ENCODE measurements around the gene CNFN. TPM values are rescaled to one million over a fixed set of nuclear protein-coding genes. Genes with fewer than 3 reads are reported as not detected.

Gene CNFN
- total and polyA plus RNA-seq, 2 experiments from 2014 or later = 6.7 to 54.5 TPM

DNA sequence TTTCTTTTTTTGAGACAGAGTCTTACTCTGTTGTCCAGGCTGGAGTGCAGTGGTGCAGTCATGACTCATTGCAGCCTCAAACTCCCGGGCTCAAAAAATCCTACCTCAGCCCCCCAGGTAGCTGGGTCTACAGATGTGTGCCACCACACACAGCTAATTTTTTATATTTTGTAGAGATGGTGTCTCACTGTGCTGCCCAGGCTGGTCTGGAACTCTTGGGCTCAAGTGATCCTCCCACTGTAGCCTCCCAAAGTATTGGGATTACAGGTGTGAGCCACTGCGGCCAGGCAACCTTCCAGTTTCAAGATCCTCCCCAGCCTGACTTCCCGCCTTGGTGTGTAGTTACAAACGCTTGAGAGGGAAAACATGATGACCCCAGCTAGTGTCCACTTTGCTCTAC is 22.2 kb downstream of the CNFN start:
- TF ChIP-seq, protein P1, sequence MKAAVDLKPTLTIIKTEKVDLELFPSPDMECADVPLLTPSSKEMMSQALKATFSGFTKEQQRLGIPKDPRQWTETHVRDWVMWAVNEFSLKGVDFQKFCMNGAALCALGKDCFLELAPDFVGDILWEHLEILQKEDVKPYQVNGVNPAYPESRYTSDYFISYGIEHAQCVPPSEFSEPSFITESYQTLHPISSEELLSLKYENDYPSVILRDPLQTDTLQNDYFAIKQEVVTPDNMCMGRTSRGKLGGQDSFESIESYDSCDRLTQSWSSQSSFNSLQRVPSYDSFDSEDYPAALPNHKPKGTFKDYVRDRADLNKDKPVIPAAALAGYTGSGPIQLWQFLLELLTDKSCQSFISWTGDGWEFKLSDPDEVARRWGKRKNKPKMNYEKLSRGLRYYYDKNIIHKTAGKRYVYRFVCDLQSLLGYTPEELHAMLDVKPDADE (IDR thresholded peaks at IDR 0.05) = no peak
- no peak for TF ChIP-seq NANOG (IDR thresholded peaks at IDR 0.05; ENCODE audit: borderline replicate concordance)
- no peak for TF ChIP-seq STAT1 (IDR thresholded peaks at IDR 0.05; ENCODE audit: unreplicated experiment)
- TF ChIP-seq ZNF114 (CRISPR knock-in tag; IDR thresholded peaks at IDR 0.05) = no peak
- no peak for TF ChIP-seq EZH2 (IDR thresholded peaks at IDR 0.05; ENCODE audit: low read depth, unreplicated experiment)
- no peak for TF ChIP-seq EZH2phosphoT487 (IDR thresholded peaks at IDR 0.05; ENCODE audit: unreplicated experiment)
- TF ChIP-seq, protein P2, sequence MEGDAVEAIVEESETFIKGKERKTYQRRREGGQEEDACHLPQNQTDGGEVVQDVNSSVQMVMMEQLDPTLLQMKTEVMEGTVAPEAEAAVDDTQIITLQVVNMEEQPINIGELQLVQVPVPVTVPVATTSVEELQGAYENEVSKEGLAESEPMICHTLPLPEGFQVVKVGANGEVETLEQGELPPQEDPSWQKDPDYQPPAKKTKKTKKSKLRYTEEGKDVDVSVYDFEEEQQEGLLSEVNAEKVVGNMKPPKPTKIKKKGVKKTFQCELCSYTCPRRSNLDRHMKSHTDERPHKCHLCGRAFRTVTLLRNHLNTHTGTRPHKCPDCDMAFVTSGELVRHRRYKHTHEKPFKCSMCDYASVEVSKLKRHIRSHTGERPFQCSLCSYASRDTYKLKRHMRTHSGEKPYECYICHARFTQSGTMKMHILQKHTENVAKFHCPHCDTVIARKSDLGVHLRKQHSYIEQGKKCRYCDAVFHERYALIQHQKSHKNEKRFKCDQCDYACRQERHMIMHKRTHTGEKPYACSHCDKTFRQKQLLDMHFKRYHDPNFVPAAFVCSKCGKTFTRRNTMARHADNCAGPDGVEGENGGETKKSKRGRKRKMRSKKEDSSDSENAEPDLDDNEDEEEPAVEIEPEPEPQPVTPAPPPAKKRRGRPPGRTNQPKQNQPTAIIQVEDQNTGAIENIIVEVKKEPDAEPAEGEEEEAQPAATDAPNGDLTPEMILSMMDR (conservative IDR thresholded peaks at IDR 0.05; ENCODE audit: low read depth in 2 of 2) = no peak
- TF ChIP-seq, protein P3, sequence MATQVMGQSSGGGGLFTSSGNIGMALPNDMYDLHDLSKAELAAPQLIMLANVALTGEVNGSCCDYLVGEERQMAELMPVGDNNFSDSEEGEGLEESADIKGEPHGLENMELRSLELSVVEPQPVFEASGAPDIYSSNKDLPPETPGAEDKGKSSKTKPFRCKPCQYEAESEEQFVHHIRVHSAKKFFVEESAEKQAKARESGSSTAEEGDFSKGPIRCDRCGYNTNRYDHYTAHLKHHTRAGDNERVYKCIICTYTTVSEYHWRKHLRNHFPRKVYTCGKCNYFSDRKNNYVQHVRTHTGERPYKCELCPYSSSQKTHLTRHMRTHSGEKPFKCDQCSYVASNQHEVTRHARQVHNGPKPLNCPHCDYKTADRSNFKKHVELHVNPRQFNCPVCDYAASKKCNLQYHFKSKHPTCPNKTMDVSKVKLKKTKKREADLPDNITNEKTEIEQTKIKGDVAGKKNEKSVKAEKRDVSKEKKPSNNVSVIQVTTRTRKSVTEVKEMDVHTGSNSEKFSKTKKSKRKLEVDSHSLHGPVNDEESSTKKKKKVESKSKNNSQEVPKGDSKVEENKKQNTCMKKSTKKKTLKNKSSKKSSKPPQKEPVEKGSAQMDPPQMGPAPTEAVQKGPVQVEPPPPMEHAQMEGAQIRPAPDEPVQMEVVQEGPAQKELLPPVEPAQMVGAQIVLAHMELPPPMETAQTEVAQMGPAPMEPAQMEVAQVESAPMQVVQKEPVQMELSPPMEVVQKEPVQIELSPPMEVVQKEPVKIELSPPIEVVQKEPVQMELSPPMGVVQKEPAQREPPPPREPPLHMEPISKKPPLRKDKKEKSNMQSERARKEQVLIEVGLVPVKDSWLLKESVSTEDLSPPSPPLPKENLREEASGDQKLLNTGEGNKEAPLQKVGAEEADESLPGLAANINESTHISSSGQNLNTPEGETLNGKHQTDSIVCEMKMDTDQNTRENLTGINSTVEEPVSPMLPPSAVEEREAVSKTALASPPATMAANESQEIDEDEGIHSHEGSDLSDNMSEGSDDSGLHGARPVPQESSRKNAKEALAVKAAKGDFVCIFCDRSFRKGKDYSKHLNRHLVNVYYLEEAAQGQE (IDR thresholded peaks at IDR 0.05; ENCODE audit: unreplicated experiment) = no peak
- no peak for TF ChIP-seq ZNF331 (CRISPR knock-in tag; IDR thresholded peaks at IDR 0.05; ENCODE audit: low read depth)
- no peak for TF ChIP-seq JUNB (IDR thresholded peaks at IDR 0.05; ENCODE audit: unreplicated experiment)
- no peak for TF ChIP-seq CREB1 (CRISPR knock-in tag; IDR thresholded peaks at IDR 0.05; ENCODE audit: low read depth)
- TF ChIP-seq, protein P4, sequence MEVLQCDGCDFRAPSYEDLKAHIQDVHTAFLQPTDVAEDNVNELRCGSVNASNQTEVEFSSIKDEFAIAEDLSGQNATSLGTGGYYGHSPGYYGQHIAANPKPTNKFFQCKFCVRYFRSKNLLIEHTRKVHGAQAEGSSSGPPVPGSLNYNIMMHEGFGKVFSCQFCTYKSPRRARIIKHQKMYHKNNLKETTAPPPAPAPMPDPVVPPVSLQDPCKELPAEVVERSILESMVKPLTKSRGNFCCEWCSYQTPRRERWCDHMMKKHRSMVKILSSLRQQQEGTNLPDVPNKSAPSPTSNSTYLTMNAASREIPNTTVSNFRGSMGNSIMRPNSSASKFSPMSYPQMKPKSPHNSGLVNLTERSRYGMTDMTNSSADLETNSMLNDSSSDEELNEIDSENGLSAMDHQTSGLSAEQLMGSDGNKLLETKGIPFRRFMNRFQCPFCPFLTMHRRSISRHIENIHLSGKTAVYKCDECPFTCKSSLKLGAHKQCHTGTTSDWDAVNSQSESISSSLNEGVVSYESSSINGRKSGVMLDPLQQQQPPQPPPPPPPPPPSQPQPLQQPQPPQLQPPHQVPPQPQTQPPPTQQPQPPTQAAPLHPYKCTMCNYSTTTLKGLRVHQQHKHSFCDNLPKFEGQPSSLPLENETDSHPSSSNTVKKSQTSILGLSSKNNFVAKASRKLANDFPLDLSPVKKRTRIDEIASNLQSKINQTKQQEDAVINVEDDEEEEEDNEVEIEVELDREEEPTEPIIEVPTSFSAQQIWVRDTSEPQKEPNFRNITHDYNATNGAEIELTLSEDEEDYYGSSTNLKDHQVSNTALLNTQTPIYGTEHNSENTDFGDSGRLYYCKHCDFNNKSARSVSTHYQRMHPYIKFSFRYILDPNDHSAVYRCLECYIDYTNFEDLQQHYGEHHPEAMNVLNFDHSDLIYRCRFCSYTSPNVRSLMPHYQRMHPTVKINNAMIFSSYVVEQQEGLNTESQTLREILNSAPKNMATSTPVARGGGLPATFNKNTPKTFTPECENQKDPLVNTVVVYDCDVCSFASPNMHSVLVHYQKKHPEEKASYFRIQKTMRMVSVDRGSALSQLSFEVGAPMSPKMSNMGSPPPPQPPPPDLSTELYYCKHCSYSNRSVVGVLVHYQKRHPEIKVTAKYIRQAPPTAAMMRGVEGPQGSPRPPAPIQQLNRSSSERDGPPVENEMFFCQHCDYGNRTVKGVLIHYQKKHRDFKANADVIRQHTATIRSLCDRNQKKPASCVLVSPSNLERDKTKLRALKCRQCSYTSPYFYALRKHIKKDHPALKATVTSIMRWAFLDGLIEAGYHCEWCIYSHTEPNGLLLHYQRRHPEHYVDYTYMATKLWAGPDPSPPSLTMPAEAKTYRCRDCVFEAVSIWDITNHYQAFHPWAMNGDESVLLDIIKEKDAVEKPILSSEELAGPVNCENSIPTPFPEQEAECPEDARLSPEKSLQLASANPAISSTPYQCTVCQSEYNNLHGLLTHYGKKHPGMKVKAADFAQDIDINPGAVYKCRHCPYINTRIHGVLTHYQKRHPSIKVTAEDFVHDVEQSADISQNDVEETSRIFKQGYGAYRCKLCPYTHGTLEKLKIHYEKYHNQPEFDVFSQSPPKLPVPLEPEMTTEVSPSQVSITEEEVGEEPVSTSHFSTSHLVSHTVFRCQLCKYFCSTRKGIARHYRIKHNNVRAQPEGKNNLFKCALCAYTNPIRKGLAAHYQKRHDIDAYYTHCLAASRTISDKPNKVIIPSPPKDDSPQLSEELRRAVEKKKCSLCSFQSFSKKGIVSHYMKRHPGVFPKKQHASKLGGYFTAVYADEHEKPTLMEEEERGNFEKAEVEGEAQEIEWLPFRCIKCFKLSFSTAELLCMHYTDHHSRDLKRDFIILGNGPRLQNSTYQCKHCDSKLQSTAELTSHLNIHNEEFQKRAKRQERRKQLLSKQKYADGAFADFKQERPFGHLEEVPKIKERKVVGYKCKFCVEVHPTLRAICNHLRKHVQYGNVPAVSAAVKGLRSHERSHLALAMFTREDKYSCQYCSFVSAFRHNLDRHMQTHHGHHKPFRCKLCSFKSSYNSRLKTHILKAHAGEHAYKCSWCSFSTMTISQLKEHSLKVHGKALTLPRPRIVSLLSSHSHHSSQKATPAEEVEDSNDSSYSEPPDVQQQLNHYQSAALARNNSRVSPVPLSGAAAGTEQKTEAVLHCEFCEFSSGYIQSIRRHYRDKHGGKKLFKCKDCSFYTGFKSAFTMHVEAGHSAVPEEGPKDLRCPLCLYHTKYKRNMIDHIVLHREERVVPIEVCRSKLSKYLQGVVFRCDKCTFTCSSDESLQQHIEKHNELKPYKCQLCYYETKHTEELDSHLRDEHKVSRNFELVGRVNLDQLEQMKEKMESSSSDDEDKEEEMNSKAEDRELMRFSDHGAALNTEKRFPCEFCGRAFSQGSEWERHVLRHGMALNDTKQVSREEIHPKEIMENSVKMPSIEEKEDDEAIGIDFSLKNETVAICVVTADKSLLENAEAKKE (CRISPR knock-in tag; IDR thresholded peaks at IDR 0.05) = no peak
- no peak for TF ChIP-seq POLR2AphosphoS5 (IDR thresholded peaks at IDR 0.05; ENCODE audit: low read depth)
- Histone ChIP-seq H3F3A (replicated peaks; ENCODE audit: low read depth) (0 out of 2 replicates have a peak, but pooled peaks cover 12% of the 10 kb centered on the region), H3K4me3 (no peak overlapping the region), H2AFZ (no peak overlapping the region), H4K20me1 (replicated peaks; ENCODE audit: insufficient read depth) (no peaks in the 10 kb centered on the region), H3K36me3 (ENCODE audit: insufficient read depth) (no peaks in the 10 kb centered on the region; the same call in 1 of the 2 replicates), H3K9me2 (ENCODE audit: insufficient read depth) (no peaks in the 10 kb centered on the region), H3K4me1 (ENCODE audit: insufficient read depth) (peaks cover 32% of the 10 kb centered on the region), H3K27me3 (ENCODE audit: insufficient read depth) (no peaks in the 10 kb centered on the region), H3K4me2 (no peak overlapping the region), H3K79me2 (replicated peaks; ENCODE audit: insufficient read depth) (no peaks in the 10 kb centered on the region), H3K27ac (ENCODE audit: low read depth) (no peak overlapping the region)
- DNase-seq (ENCODE audit: low spot score) (no peak), ATAC-seq (no peak)
- Mint-ChIP-seq H3K9me3 (peaks cover 20% of the 10 kb centered on the region), H3K4me1 (peaks cover 55% of the 10 kb centered on the region), H3K27ac (no peak overlapping the region), H3K27me3 (ENCODE audit: insufficient read depth, low read depth, poor library complexity) (peaks cover 17% of the 10 kb centered on the region), H3K36me3 (ENCODE audit: low read depth) (peaks cover 55% of the 10 kb centered on the region), H3K4me3 (no peak overlapping the region; the same call in 2 of the 3 replicates)
